Measurements from ENCODE around the gene C10orf143. TPM values are rescaled to one million over a fixed set of nuclear protein-coding genes. Genes with fewer than 3 reads are reported as not detected.

Gene C10orf143
- total RNA-seq, 4 donors from 2014 or later, result 0.55 to 2.5 (median 1.3) TPM

DNA sequence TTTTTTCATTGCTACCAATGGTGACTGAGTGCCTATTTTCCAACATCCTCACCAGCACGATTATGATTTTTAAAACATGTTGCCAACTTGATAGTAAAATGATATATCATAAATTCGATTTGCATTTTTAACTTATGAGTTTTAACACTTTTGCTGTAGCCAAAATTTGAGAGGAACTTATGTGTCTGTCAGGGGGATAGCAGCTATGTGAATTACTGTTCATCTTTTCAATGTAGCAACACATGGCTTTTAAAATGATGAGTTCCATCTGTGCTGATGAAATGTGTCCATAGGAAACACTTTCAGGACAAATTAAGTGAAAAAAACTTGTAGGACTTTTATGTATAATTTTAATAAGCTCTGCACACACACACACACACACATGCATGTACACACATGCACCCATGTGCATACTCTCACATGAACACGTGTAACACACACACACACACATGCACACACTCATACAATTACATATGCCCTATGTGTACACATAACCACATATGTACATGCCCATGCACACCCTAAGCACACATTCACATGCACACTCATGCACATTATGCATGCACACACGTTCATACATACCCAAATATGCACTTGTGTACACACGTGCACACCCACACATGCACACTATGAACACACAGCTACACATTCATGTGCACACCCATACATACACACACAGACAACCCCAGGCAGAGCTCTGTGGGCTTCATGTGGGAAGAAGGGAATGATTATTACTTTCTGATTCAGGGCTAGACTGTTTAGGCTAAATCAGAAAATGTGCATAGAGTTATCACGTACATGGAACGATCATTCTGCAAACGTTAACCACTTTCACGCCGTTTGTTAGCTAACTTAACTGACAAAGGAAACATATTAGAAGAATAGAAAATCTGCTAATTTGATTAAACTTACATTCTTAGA, 68.9 kb downstream of the C10orf143 start:
- intact Hi-C loops (cut with DNase I; ENCODE audit: low total_unique reads) (no loop called here), in situ Hi-C loops (cut with MboI; ENCODE audit: low sequenced_read_pairs in 4 of 4) (no loop called here)
- DNase-seq, result no peak
- no peak for TF ChIP-seq POLR2A (IDR thresholded peaks at IDR 0.05)
- no peak for TF ChIP-seq CTCF (IDR thresholded peaks at IDR 0.05 in 4 of 5, conservative IDR thresholded peaks at IDR 0.05 in 1 of 5)
- Histone ChIP-seq H3K4me1 (no peaks in the 10 kb centered on the region), H3K4me3 (no peak overlapping the region), H3K9me3 (no peaks in the 10 kb centered on the region), H3K36me3 (no peaks in the 10 kb centered on the region), H3K27me3 (no peaks in the 10 kb centered on the region), H3K27ac (no peak overlapping the region)
- ATAC-seq, result no peak

GRCh38 chr10:130040817-130041330, 69.8 kb downstream of the C10orf143 start:
- Histone ChIP-seq H3K4me1 (no peaks in the 10 kb centered on the region), H3K4me3 (no peak overlapping the region), H3K36me3 (no peaks in the 10 kb centered on the region), H3K27me3 (no peaks in the 10 kb centered on the region), H3K27ac (no peak overlapping the region), H3K9me3 (no peaks in the 10 kb centered on the region)
- DNase-seq (no peak), ATAC-seq (no peak)
- in situ Hi-C loops (cut with MboI; ENCODE audit: low sequenced_read_pairs in 4 of 4), result no loop called here
- intact Hi-C loops (cut with DNase I; ENCODE audit: low total_unique reads), result no loop called here
- no peak for TF ChIP-seq POLR2A (IDR thresholded peaks at IDR 0.05)
- TF ChIP-seq CTCF (IDR thresholded peaks at IDR 0.05 in 4 of 5, conservative IDR thresholded peaks at IDR 0.05 in 1 of 5), result no peak

GRCh38 chr10:130040351-130040750, 70.3 kb downstream of the C10orf143 start:
- no peak for DNase-seq
- Histone ChIP-seq H3K36me3 (no peaks in the 10 kb centered on the region), H3K27ac (no peak overlapping the region), H3K4me3 (no peak overlapping the region), H3K4me1 (no peaks in the 10 kb centered on the region), H3K27me3 (no peaks in the 10 kb centered on the region), H3K9me3 (no peaks in the 10 kb centered on the region)
- ATAC-seq, result no peak
- TF ChIP-seq POLR2A (IDR thresholded peaks at IDR 0.05), result no peak
- TF ChIP-seq CTCF (IDR thresholded peaks at IDR 0.05 in 4 of 5, conservative IDR thresholded peaks at IDR 0.05 in 1 of 5), result no peak
- in situ Hi-C loops (cut with MboI; ENCODE audit: low sequenced_read_pairs in 4 of 4) (no loop called here), intact Hi-C loops (cut with DNase I; ENCODE audit: low total_unique reads) (no loop called here)

DNA sequence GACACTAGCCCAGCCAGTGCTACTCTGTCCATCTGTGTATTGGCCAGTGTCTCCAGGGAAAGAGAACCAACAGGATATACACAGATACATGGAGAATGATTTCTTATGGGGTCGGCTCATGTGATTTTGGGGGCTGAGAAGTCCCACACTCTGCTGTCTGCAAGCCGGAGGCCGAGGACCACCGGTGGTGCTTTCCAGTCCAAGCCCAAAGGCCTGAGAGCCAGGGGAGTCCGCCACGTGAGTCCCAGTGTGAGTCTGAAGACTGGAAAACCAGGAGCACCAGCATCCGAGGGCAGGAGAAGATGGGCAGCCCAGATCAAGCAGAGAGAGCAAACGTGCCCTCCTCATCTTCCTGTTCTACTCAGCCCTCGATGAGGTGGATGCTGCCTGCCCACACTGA, 71.5 kb downstream of the C10orf143 start:
- in situ Hi-C loops (cut with MboI; ENCODE audit: low sequenced_read_pairs in 4 of 4), result no loop called here
- Histone ChIP-seq H3K4me3 (no peak overlapping the region), H3K27me3 (no peaks in the 10 kb centered on the region), H3K27ac (no peak overlapping the region), H3K36me3 (no peaks in the 10 kb centered on the region), H3K9me3 (no peaks in the 10 kb centered on the region), H3K4me1 (no peaks in the 10 kb centered on the region)
- intact Hi-C loops (cut with DNase I; ENCODE audit: low total_unique reads), result no loop called here
- no peak for ATAC-seq
- no peak for TF ChIP-seq POLR2A (IDR thresholded peaks at IDR 0.05)
- no peak for TF ChIP-seq CTCF (IDR thresholded peaks at IDR 0.05 in 4 of 5, conservative IDR thresholded peaks at IDR 0.05 in 1 of 5)
- no peak for DNase-seq
